Ovary (tissue), 1 donor: ENCODE measurements around the gene ALG14.

Source experiments
- EP300 ChIP-seq: sonication (generic); formaldehyde crosslinking; IDR thresholded peaks from one replicate; pipeline ENCODE4 v1.6.1; 2017; ENCODE audit warnings: antibody characterized with exemption
- POLR2A ChIP-seq: fragments of 450-650 bp; IDR thresholded peaks from one replicate; pipeline ENCODE4 v1.6.1; 2017; ENCODE audit warnings: antibody characterized with exemption, mild to moderate bottlenecking, moderate library complexity

- TF ChIP-seq EP300 (no peak), POLR2A (no peak)
Observed at GRCh38 chr1:95010158-95010557, 62.6 kb downstream of the ALG14 start.
